ENCODE measurements around the gene NEU3. TPM values are rescaled to one million over a fixed set of nuclear protein-coding genes. Genes with fewer than 3 reads are reported as not detected.

Gene NEU3
- total and polyA plus RNA-seq, 2 of the 13 experiments (the other 11 are each of a cell fraction or from before 2014, with no cell fraction given): 6.3 to 15.3 TPM

- BruUV-seq (replicated peaks): no TSS peak
- TF ChIP-seq SMC3 (IDR thresholded peaks at IDR 0.05; ENCODE audit: low read length) (no peak), MEIS2 (CRISPR knock-in tag; IDR thresholded peaks at IDR 0.05) (no peak), ZNF124 (CRISPR knock-in tag; IDR thresholded peaks at IDR 0.05) (no peak), BRD4 (CRISPR knock-in tag; IDR thresholded peaks at IDR 0.05) (no peak), NR2C2 (CRISPR knock-in tag; IDR thresholded peaks at IDR 0.05; ENCODE audit: borderline replicate concordance) (no peak), CENPBD1 (CRISPR knock-in tag; IDR thresholded peaks at IDR 0.05; ENCODE audit: borderline replicate concordance, low read depth) (no peak), TCF7L2 (IDR thresholded peaks at IDR 0.05; ENCODE audit: low read depth, low read length) (no peak), ZNF253 (CRISPR knock-in tag; IDR thresholded peaks at IDR 0.05; ENCODE audit: borderline replicate concordance) (no peak), ESRRA (CRISPR knock-in tag; IDR thresholded peaks at IDR 0.05; ENCODE audit: low read depth) (no peak), SCMH1 (CRISPR knock-in tag; IDR thresholded peaks at IDR 0.05; ENCODE audit: borderline replicate concordance) (no peak), PHF20 (CRISPR knock-in tag; IDR thresholded peaks at IDR 0.05) (no peak), HMGA1 (CRISPR knock-in tag; conservative IDR thresholded peaks at IDR 0.05) (no peak), RARG (CRISPR knock-in tag; IDR thresholded peaks at IDR 0.05; ENCODE audit: low read depth) (no peak), MATR3 (CRISPR knock-in tag; IDR thresholded peaks at IDR 0.05) (no peak), ZZZ3 (CRISPR knock-in tag; IDR thresholded peaks at IDR 0.05; ENCODE audit: borderline replicate concordance) (no peak), ZBTB40 (IDR thresholded peaks at IDR 0.05) (no peak), ZBTB40 (CRISPR knock-in tag; IDR thresholded peaks at IDR 0.05) (no peak), FIP1L1 (IDR thresholded peaks at IDR 0.05; ENCODE audit: borderline replicate concordance, insufficient read depth, low read depth, low read length) (no peak), ZSCAN30 (CRISPR knock-in tag; IDR thresholded peaks at IDR 0.05) (no peak)
Measured at GRCh38 chr11:75066061-75066460, 77.3 kb downstream of the NEU3 start.

More at GRCh38 chr11:75066061-75066460, 77.3 kb downstream of the NEU3 start:
- Histone ChIP-seq H3K9me3 (ENCODE audit: low read length) (no peaks in the 10 kb centered on the region), H3K9ac (ENCODE audit: insufficient read depth, low read depth, low read length) (no peak overlapping the region), H3K27ac (ENCODE audit: extremely low read length, insufficient read depth, low read length) (no peak overlapping the region), H3K4me2 (ENCODE audit: low read depth, low read length) (no peak overlapping the region), H3K79me2 (ENCODE audit: insufficient read depth, low read length) (no peaks in the 10 kb centered on the region), H2AFZ (ENCODE audit: low read length) (no peak overlapping the region), H3K4me3 (replicated peaks in 1 of 3; ENCODE audit: insufficient read depth in 1 of 3, low read depth in 2 of 3, low read length in 3 of 3) (no peak overlapping the region), H3K4me1 (ENCODE audit: insufficient read depth, low read length) (no peaks in the 10 kb centered on the region), H3K36me3 (replicated peaks in 1 of 2; ENCODE audit: control insufficient read depth in 1 of 2, insufficient read depth in 2 of 2, low read length in 2 of 2) (no peaks in the 10 kb centered on the region), H3K27me3 (ENCODE audit: control insufficient read depth in 1 of 2, insufficient read depth in 2 of 2, low read length in 2 of 2) (0 out of 5 replicates have a peak, but pooled peaks cover 0 to 1% of the 10 kb centered on the region in 2 experiments), H4K20me1 (ENCODE audit: insufficient read depth, low read length) (no peaks in the 10 kb centered on the region)
- POLR2A ChIA-PET: no interaction called here
- in situ Hi-C loops (cut with HindIII; ENCODE audit: extremely low pct_ligation_motif_present, low pct_unique_long_range_greater_than_20kb): no loop called here
- FAIRE-seq: no peak
- no peak for DNase-seq (ENCODE audit: low spot score)
- no peak for ATAC-seq
- CTCF ChIA-PET (ENCODE audit: low intra/inter-chr PET ratio, low total read pairs): no interaction called here
- intact Hi-C loops (cut with micrococcal nuclease; ENCODE audit: unreplicated experiment): no loop called here
- WGBS (ENCODE audit: low lambda C conversion rate): 8% methylated on average over 7 of the region's 7 CpGs
